WI38 (cell line): ENCODE measurements around the gene DEDD.

ENCODE experiments used
- H3K4me3 ChIP-seq: 2 replicates; pipeline ENCODE4 v1.5.1; 2011; ENCODE audit warnings: low read depth, mild to moderate bottlenecking, control low read depth, low read length
- CTCF ChIP-seq: IDR thresholded peaks from 2 replicates; pipeline ENCODE4 v1.5.1; 2012; ENCODE audit warnings: low read depth, mild to moderate bottlenecking, control low read depth, low read length

DEDD gene

GRCh38 chr1:161091093-161091492, 41.4 kb downstream of the DEDD start:
- no peak overlapping the region for H3K4me3 ChIP-seq
- no peak for TF ChIP-seq CTCF

- H3K4me3 ChIP-seq = no peak overlapping the region
- no peak for TF ChIP-seq CTCF
These were observed 41.9 kb downstream of the DEDD start for GRCh38 chr1:161090617-161091016.

GRCh38 chr1:161089938-161090337, 42.5 kb downstream of the DEDD start:
- H3K4me3 ChIP-seq = no peak overlapping the region

GRCh38 chr1:161089251-161089924, 43.1 kb downstream of the DEDD start, which contains the start of gene NECTIN4:
TSS of gene NECTIN4 (minus strand) at chr1:161089558. CDS start at chr1:161089296, 262 bp downstream.
- TF ChIP-seq CTCF = no peak
- no peak within 1 kb of the TSS for H3K4me3 ChIP-seq

More at GRCh38 chr1:161089938-161090337, 42.5 kb downstream of the DEDD start:
- TF ChIP-seq CTCF = no peak

GRCh38 chr1:161088587-161089110, 43.8 kb downstream of the DEDD start:
- TF ChIP-seq CTCF = no peak
- no peak overlapping the region for H3K4me3 ChIP-seq

GRCh38 chr1:161086457-161086856, 46.0 kb downstream of the DEDD start:
- no peak overlapping the region for H3K4me3 ChIP-seq
- TF ChIP-seq CTCF = no peak

GRCh38 chr1:161085165-161085564, 47.3 kb downstream of the DEDD start:
- no peak for TF ChIP-seq CTCF

More at GRCh38 chr1:161085165-161085564, 47.3 kb downstream of the DEDD start:
- H3K4me3 ChIP-seq = no peak overlapping the region
